K562 (cell line): ENCODE results near the gene FOXP4. TPM values are rescaled to one million over a fixed set of nuclear protein-coding genes. Genes with fewer than 3 reads are reported as not detected.

Experiments used
- ATAC-seq: fragments of 200-7000 bp; cut with Tn5 transposase; 3 replicates; pipeline ENCODE4 v1.9.1; 2020; ENCODE audit warnings: moderate library complexity
- BruUV-seq: library from RNA; stranded (reverse); fragments of 400-500 nt; replicated peaks from 2 replicates; lab custom pipeline; 2021; lab: Mats Ljungman, UMichigan
- CTCF ChIA-PET: fragments of 300-600 bp; formaldehyde crosslinking; extraction: SDS; loops from one replicate; lab custom pipeline; 2021; ENCODE audit warnings: low intra/inter-chr PET ratio; lab: Yijun Ruan, JAX
- POLR2A ChIA-PET: fragments of 300-600, 350-650 bp; sonication (Branson Sonifier 250); formaldehyde crosslinking; extraction: SDS; loops from one replicate; lab custom pipeline; 2021; ENCODE audit warnings: antibody characterized with exemption, inconsistent platforms; lab: Yijun Ruan, JAX
- DNase-seq, 4 experiments: peaks; one replicate each; pipeline versions ENCODE4 v3.0.0 to v3.0.0-alpha.2; 2011 to 2018; ENCODE audit warnings: low spot score in 3 of 4, mixed read lengths in 3 of 4; ENCODE audit errors: extremely low read depth in 1 of 4
- FAIRE-seq: peaks from 2 replicates; lab custom pipeline; 2011; peaks lifted over from hg19 to GRCh38; lab: Jason Lieb, UNC
- H2AFZ ChIP-seq: 2 replicates; pipeline ENCODE4 v1.6.0; 2011; ENCODE audit warnings: low read depth, low read length, control low read depth, inconsistent platforms
- H3K27ac ChIP-seq: fragments of 200-600 bp; 3 replicates; pipeline ENCODE4 v1.8.0; 2011; ENCODE audit warnings: low read depth, mild to moderate bottlenecking, control low read depth, inconsistent platforms, low read length, moderate library complexity, mixed read lengths; ENCODE audit errors: extremely low read depth
- H3K27me3 ChIP-seq, 2 experiments: fragments of 300-600 bp in 1 of 2; 2 replicates in 1 of 2; 3 replicates in 1 of 2; pipeline versions ENCODE4 v1.6.0 to v1.8.0; 2011; ENCODE audit warnings: inconsistent platforms in 2 of 2, low read length in 2 of 2, mild to moderate bottlenecking in 1 of 2, mixed read lengths in 1 of 2, moderate library complexity in 1 of 2; ENCODE audit not compliant: control insufficient read depth in 2 of 2, insufficient read depth in 2 of 2
- H3K36me3 ChIP-seq: fragments of 300-600 bp; 3 replicates; pipeline ENCODE4 v1.8.0; 2011; ENCODE audit warnings: mild to moderate bottlenecking, low read length, inconsistent platforms; ENCODE audit not compliant: control insufficient read depth, insufficient read depth
- H3K4me1 ChIP-seq, 2 experiments: fragments of 200-600 bp in 1 of 2; replicated peaks in 1 of 2; 2 replicates in 1 of 2; 3 replicates in 1 of 2; pipeline versions ENCODE4 v1.5.1 to v1.8.0; 2011; ENCODE audit warnings: inconsistent platforms in 2 of 2, low read length in 2 of 2, mild to moderate bottlenecking in 1 of 2, mixed read lengths in 1 of 2, moderate library complexity in 1 of 2; ENCODE audit not compliant: control insufficient read depth in 2 of 2, insufficient read depth in 2 of 2
- H3K4me2 ChIP-seq: 2 replicates; pipeline ENCODE4 v1.6.1; 2011; ENCODE audit warnings: low read length, control low read depth, inconsistent platforms, mixed read lengths; ENCODE audit not compliant: insufficient read depth
- H3K4me3 ChIP-seq: fragments of 200-600 bp; sonication (generic), shearing (Covaris generic); 2 replicates; pipeline ENCODE4 v1.5.1; 2016; ENCODE audit warnings: control low read depth, inconsistent platforms
- H3K79me2 ChIP-seq: fragments of 200-600 bp; 3 replicates; pipeline ENCODE4 v1.8.0; 2011; ENCODE audit warnings: low read length, inconsistent platforms; ENCODE audit not compliant: control insufficient read depth, insufficient read depth
- H3K9ac ChIP-seq, 2 experiments: 2 replicates each; pipeline versions ENCODE4 v1.6.0 to v1.6.1; 2011; ENCODE audit warnings: low read depth in 2 of 2, low read length in 2 of 2, control low read depth in 1 of 2, inconsistent platforms in 1 of 2, mild to moderate bottlenecking in 1 of 2, mixed read lengths in 1 of 2; ENCODE audit not compliant: insufficient read depth in 1 of 2
- H3K9me1 ChIP-seq: one replicate; pipeline ENCODE4 v1.6.0; 2011; ENCODE audit warnings: inconsistent platforms, mild to moderate bottlenecking, low read length, moderate library complexity; ENCODE audit not compliant: control insufficient read depth, insufficient read depth
- H3K9me3 ChIP-seq: replicated peaks from 2 replicates; pipeline ENCODE4 v1.5.1; 2011; ENCODE audit warnings: low read depth, low read length, inconsistent platforms; ENCODE audit not compliant: control insufficient read depth, insufficient read depth
- H4K20me1 ChIP-seq: replicated peaks from 2 replicates; pipeline ENCODE4 v1.6.1; 2011; ENCODE audit warnings: low read length, inconsistent platforms, mixed read lengths; ENCODE audit not compliant: control insufficient read depth, insufficient read depth
- BHLHE40 ChIP-seq: IDR thresholded peaks from 2 replicates; pipeline ENCODE4 v1.6.1; 2011; ENCODE audit warnings: low read length, improper control_type of control experiment
- DACH1 ChIP-seq: fragments of 450-650 bp; IDR thresholded peaks from 2 replicates; pipeline ENCODE4 v1.6.1; 2018; ENCODE audit not compliant: partially characterized antibody
- ESRRA ChIP-seq: fragments of 450-650 bp; IDR thresholded peaks from 2 replicates; pipeline ENCODE4 v1.6.1; 2014; ENCODE audit warnings: low read depth, mild to moderate bottlenecking, moderate library complexity, borderline replicate concordance
- NCOR1 ChIP-seq: fragments of 450-650 bp; IDR thresholded peaks from 2 replicates; pipeline ENCODE4 v1.6.1; 2016; ENCODE audit warnings: mild to moderate bottlenecking, moderate library complexity
- RBM25 ChIP-seq: fragments of 200-400 bp; formaldehyde crosslinking; IDR thresholded peaks from 2 replicates; pipeline ENCODE4 v1.6.1; 2018; ENCODE audit warnings: low read length, low read depth, moderate library complexity; ENCODE audit not compliant: severe bottlenecking
- RCOR1 ChIP-seq, 2 experiments: IDR thresholded peaks; 2 replicates each; pipeline ENCODE4 v1.6.1; 2012; ENCODE audit warnings: low read depth in 2 of 2, low read length in 2 of 2, borderline replicate concordance in 1 of 2, improper control_type of control experiment in 1 of 2
- RNF2 ChIP-seq: sonication (generic); IDR thresholded peaks from 2 replicates; pipeline ENCODE4 v1.6.1; 2016
- STAG1 ChIP-seq: sonication (generic); formaldehyde crosslinking; IDR thresholded peaks from 2 replicates; pipeline ENCODE4 v1.5.0; 2020; ENCODE audit warnings: missing genetic modification reagents, borderline replicate concordance
- SUPT5H ChIP-seq: fragments of 450-650 bp; IDR thresholded peaks from 2 replicates; pipeline ENCODE4 v1.6.1; 2016
- TBP ChIP-seq: optimal IDR thresholded peaks from 2 replicates; pipeline ENCODE3; 2011; ENCODE audit warnings: low read depth, low read length, improper control_type of control experiment
- TFAP4 ChIP-seq: sonication (generic); formaldehyde crosslinking; IDR thresholded peaks from 2 replicates; pipeline ENCODE4 v1.8.0; 2022; ENCODE audit warnings: missing genetic modification reagents, mild to moderate bottlenecking, moderate library complexity, borderline replicate concordance
- ZFP30 ChIP-seq: fragments of 250-450 bp; sonication (Bioruptor Pico); IDR thresholded peaks from 2 replicates; pipeline ENCODE4 v1.8.0; 2022; ENCODE audit warnings: moderate library complexity, mild to moderate bottlenecking, inconsistent platforms, borderline replicate concordance
- ZNF174 ChIP-seq: fragments of 250-450 bp; sonication (Bioruptor Pico); IDR thresholded peaks from 2 replicates; pipeline ENCODE4 v1.4.0; 2020; ENCODE audit warnings: mild to moderate bottlenecking
- ZNF253 ChIP-seq: fragments of 250-450 bp; sonication (Bioruptor Pico); conservative IDR thresholded peaks from 2 replicates; pipeline ENCODE4 v1.6.1; 2021; ENCODE audit warnings: mild to moderate bottlenecking
- ZSCAN29 ChIP-seq: fragments of 450-650 bp; IDR thresholded peaks from 2 replicates; pipeline ENCODE4 v1.6.1; 2017
- WGBS: fragments of 100-300 bp; shearing (Covaris generic); methylation state at CpG from one replicate; pipeline ENCODE4 v1.1.6; 2016; ENCODE audit warnings: low coverage, mixed read lengths; ENCODE audit not compliant: insufficient coverage; ENCODE audit errors: missing lambda C conversion rate; 5-methylcytosine and 5-hydroxymethylcytosine counted together
- in situ Hi-C: fragments of 300-500 bp; cut with MboI; formaldehyde crosslinking; loops from 4 replicates; pipeline ENCODE4 v1.15.0; 2018; ENCODE audit warnings: inconsistent platforms, mixed read lengths
- intact Hi-C: fragments of 100-400 bp; cut with micrococcal nuclease; formaldehyde crosslinking; loops from 2 replicates; pipeline ENCODE4 v1.14.2; 2022
- polyA plus RNA-seq, 8 experiments: library from polyadenylated mRNA; depleted of rRNA in 4 of 8; stranded (reverse) in 5 of 8; unstranded in 3 of 8; fragments of >200 nt; fragmentation: Nextera tagmentation in 2 of 8; fragmentation: Illumina TruSeq in 1 of 8; extraction: Ambion mirVana in 2 of 8; extraction: Trizol in 1 of 8; gene quantifications; 2 replicates each; pipeline versions ENCODE4 v1.2.1 to v1.2.3, GENCODE V29; 2011 to 2014; ENCODE audit warnings: inconsistent platforms in 1 of 8, missing spikeins in 1 of 8
- total RNA-seq, 7 experiments: library from RNA; depleted of rRNA in 6 of 7; stranded (reverse); fragments of >200 nt in 6 of 7; fragmentation: Illumina TruSeq in 2 of 7; extraction: Trizol in 2 of 7; gene quantifications; 2 replicates each; pipeline versions ENCODE4 v1.2.1 to v1.2.3, GENCODE V29; 2011 to 2021; ENCODE audit warnings: low replicate concordance in 1 of 7
- TF ChIP-seq, protein P1 (sequence below): fragments of 250-450 bp; sonication (Bioruptor Pico); IDR thresholded peaks from 2 replicates; pipeline ENCODE4 v1.4.0; 2020

Gene FOXP4
- total and polyA plus RNA-seq, 9 of the 15 experiments (the other 6 are each of a cell fraction or from before 2014, with no cell fraction given), result 0.11 to 29.4 (median 2.3) TPM

- POLR2A ChIA-PET, result interaction anchor here (0.6 to 2.0 kb wide), 5 partner anchors 10 to 41 kb away, joined by 3 to 5 read pairs (median 4); no protein-coding TSS in a partner anchor
- in situ Hi-C loops, result no loop called here
- CTCF ChIA-PET, result no interaction called here
Measured at GRCh38 chr6:41497994-41498393, 48.2 kb upstream of the FOXP4 start.

DNA sequence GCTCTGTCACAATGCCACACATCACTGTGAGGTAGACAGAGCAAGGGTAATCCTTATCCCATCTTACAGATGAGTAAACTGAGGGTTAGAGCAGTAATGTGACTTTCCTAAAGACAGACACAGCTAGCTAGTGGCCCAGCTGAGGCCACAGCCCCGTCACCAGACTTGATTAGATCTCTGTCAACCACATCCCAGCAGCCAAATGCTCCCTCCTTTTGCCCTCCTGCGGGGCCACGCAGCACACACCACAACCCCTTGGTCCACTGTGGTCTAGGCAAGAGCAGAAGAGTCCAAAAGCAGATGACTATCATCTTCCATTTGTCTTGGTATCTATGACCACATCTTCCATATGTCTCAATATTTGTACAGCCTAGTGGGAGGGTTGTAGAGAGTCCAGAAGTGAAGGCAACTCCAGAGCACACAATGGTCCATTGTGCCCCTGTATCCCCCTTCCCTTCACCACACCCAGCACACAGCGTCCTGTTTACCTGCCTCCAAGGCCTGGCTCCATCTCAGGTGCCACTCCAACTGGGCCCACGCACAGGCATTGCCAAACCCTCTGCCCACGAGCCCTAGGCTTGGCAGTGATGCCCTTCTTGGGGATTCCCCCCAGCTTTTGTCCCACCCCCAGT is 47.1 kb upstream of the FOXP4 start:
- in situ Hi-C loops (no loop called here), intact Hi-C loops (no loop called here)
- no peaks in the 10 kb centered on the region for H3K36me3 ChIP-seq
- peak overlapping the region in 1 of 2 experiments; percentile 38; a peak in 1 of 4 replicates for H3K9ac ChIP-seq
- peaks cover 12% of the 10 kb centered on the region; the same call in 1 of the 2 replicates for H4K20me1 ChIP-seq
- peak; percentile 54 for FAIRE-seq
- peaks cover 24 to 42% of the 10 kb centered on the region in 2 experiments; a peak in 4 of 5 replicates for H3K27me3 ChIP-seq
- H3K9me3 ChIP-seq, result no peaks in the 10 kb centered on the region
- no peak overlapping the region for H3K4me3 ChIP-seq
- ATAC-seq, result peak; percentile 55
- no TSS peak for BruUV-seq
- CTCF ChIA-PET, result no interaction called here
- no peak overlapping the region for H3K27ac ChIP-seq
- no peak overlapping the region for H2AFZ ChIP-seq
- POLR2A ChIA-PET, result interaction anchor here (1.5 kb wide), 1 partner anchor 14 kb away, joined by 4 read pairs; no protein-coding TSS in a partner anchor
- H3K4me1 ChIP-seq, result peaks cover 0 to 8% of the 10 kb centered on the region in 2 experiments; a peak in 2 of 5 replicates
- H3K79me2 ChIP-seq, result no peaks in the 10 kb centered on the region
- 0% methylated on average over 6 of the region's 6 CpGs for WGBS
- H3K4me2 ChIP-seq, result no peak overlapping the region
- DNase-seq, result peak in 1 of 4 experiments; percentile 47
- no peaks in the 10 kb centered on the region for H3K9me1 ChIP-seq
- TF ChIP-seq, protein P1, sequence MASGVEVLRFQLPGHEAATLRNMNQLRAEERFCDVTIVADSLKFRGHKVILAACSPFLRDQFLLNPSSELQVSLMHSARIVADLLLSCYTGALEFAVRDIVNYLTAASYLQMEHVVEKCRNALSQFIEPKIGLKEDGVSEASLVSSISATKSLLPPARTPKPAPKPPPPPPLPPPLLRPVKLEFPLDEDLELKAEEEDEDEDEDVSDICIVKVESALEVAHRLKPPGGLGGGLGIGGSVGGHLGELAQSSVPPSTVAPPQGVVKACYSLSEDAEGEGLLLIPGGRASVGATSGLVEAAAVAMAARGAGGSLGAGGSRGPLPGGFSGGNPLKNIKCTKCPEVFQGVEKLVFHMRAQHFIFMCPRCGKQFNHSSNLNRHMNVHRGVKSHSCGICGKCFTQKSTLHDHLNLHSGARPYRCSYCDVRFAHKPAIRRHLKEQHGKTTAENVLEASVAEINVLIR (CRISPR knock-in tag), result 0 out of 2 replicates have a peak, but pooled peaks have one; percentile 34
- TF ChIP-seq RBM25, result peak; percentile 30
- TF ChIP-seq BHLHE40, result 0 out of 2 replicates have a peak, but pooled peaks have one; percentile 31
- TF ChIP-seq RNF2, result peak; percentile 22; the same call in 1 of the 2 replicates
- no peak for TF ChIP-seq DACH1
- TF ChIP-seq TFAP4 (CRISPR knock-in tag), result peak; percentile 19; the same call in 1 of the 2 replicates
- TF ChIP-seq ESRRA, result peak; percentile 77
- TF ChIP-seq RCOR1 (IDR thresholded peaks at IDR 0.05; ENCODE audit: borderline replicate concordance in 1 of 2, low read depth in 2 of 2, low read length in 2 of 2), result 0 out of 4 replicates have a peak, but pooled peaks of 1 of the 2 experiments have one; percentile 17
- no peak for TF ChIP-seq ZNF174 (CRISPR knock-in tag)

More at GRCh38 chr6:41497994-41498393, 48.2 kb upstream of the FOXP4 start:
- Histone ChIP-seq H3K27ac (no peak overlapping the region), H3K27me3 (peaks cover 32 to 46% of the 10 kb centered on the region in 2 experiments), H3K4me1 (peaks cover 0 to 4% of the 10 kb centered on the region in 2 experiments; a peak in 3 of 5 replicates), H3K9me3 (no peaks in the 10 kb centered on the region), H3K4me2 (no peak overlapping the region), H3K4me3 (no peak overlapping the region), H2AFZ (no peak overlapping the region), H3K9me1 (no peaks in the 10 kb centered on the region), H3K36me3 (no peaks in the 10 kb centered on the region), H3K9ac (no peak overlapping the region), H4K20me1 (peaks cover 12% of the 10 kb centered on the region; the same call in 1 of the 2 replicates), H3K79me2 (no peaks in the 10 kb centered on the region)
- ATAC-seq, result no peak
- no TSS peak for BruUV-seq
- intact Hi-C loops, result no loop called here
- no peak for DNase-seq
- FAIRE-seq, result no peak
- no peak for TF ChIP-seq ZNF253
- no peak for TF ChIP-seq STAG1 (CRISPR knock-in tag)
- TF ChIP-seq NCOR1, result no peak
- TF ChIP-seq TBP, result no peak
- no peak for TF ChIP-seq ZSCAN29
- TF ChIP-seq SUPT5H, result no peak
- no peak for TF ChIP-seq ZFP30 (CRISPR knock-in tag)
- WGBS, result 3% methylated on average over 2 of the region's 2 CpGs
